Measurements from ENCODE around the gene AK9.

AK9 gene

DNA sequence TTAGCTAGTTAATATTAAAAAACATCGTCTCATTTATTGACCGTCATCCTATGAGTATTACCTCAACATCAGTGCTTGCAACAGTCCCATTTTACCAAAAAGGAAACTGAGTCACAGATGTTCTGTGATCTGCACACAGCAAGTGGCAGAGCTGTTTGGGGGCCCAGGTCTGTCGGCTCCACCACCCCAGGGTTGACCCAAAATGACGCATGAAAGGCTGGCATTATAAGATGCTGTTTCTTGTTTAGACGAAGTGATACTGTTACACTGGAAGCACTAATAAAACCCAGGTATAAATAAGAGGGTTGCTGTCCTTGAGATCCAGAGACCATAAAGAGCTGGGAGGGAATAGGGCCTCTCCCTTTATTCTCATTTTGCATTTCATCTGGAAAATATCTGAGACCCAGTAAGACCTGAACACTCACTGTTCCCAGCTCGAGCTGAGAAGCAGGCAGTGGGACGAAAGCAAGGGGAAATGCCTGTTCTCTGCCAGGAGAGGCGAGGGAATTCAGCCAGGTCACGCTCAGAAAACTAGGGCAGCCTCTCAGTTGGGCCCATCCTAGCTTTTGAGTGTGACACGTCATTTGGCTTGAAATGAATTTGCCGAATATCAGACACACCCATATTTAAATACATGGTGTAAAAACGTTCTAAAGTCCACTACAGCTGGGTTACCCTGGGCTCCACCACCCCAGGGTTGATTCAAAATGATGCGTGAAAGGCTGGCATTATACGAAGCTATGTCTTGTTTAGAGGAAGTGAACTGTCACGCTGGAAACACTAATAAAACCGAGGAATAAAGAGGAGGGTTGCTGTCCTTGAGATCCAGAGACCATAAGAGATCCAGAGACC is 234.1 kb downstream of the AK9 start:
- Histone ChIP-seq H3K4me1 (ENCODE audit: insufficient read depth, low read length, poor library complexity, severe bottlenecking) (peaks cover 52% of the 10 kb centered on the region), H3F3A (ENCODE audit: low read depth) (peaks cover 12% of the 10 kb centered on the region; the same call in 1 of the 2 replicates), H2AFZ (ENCODE audit: low read length) (no peak overlapping the region), H3K27me3 (ENCODE audit: insufficient read depth, low read length, poor library complexity, severe bottlenecking) (no peaks in the 10 kb centered on the region), H3K9me2 (replicated peaks; ENCODE audit: low read depth, low read length) (no peaks in the 10 kb centered on the region), H3K9me3 (ENCODE audit: insufficient read depth, low read depth, low read length) (no peaks in the 10 kb centered on the region), H4K20me1 (ENCODE audit: insufficient read depth, low read length, poor library complexity, severe bottlenecking) (peaks cover 6% of the 10 kb centered on the region), H3K4me2 (ENCODE audit: low read depth, low read length, poor library complexity, severe bottlenecking) (peak overlapping the region; percentile 88), H3K79me2 (ENCODE audit: insufficient read depth, low read length) (peaks cover 34% of the 10 kb centered on the region), H3K4me3 (ENCODE audit: low read length, poor library complexity, severe bottlenecking) (peak overlapping the region; percentile 89), H3K36me3 (ENCODE audit: insufficient read depth, low read length) (peaks cover 15% of the 10 kb centered on the region; the same call in 1 of the 2 replicates), H3K9ac (ENCODE audit: low read depth, low read length, poor library complexity, severe bottlenecking) (peak overlapping the region; percentile 97)
- TF ChIP-seq, protein P1, sequence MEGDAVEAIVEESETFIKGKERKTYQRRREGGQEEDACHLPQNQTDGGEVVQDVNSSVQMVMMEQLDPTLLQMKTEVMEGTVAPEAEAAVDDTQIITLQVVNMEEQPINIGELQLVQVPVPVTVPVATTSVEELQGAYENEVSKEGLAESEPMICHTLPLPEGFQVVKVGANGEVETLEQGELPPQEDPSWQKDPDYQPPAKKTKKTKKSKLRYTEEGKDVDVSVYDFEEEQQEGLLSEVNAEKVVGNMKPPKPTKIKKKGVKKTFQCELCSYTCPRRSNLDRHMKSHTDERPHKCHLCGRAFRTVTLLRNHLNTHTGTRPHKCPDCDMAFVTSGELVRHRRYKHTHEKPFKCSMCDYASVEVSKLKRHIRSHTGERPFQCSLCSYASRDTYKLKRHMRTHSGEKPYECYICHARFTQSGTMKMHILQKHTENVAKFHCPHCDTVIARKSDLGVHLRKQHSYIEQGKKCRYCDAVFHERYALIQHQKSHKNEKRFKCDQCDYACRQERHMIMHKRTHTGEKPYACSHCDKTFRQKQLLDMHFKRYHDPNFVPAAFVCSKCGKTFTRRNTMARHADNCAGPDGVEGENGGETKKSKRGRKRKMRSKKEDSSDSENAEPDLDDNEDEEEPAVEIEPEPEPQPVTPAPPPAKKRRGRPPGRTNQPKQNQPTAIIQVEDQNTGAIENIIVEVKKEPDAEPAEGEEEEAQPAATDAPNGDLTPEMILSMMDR (conservative IDR thresholded peaks at IDR 0.05; ENCODE audit: low read length), result no peak
- TF ChIP-seq EZH2phosphoT487 (IDR thresholded peaks at IDR 0.05; ENCODE audit: borderline replicate concordance), result no peak

DNA sequence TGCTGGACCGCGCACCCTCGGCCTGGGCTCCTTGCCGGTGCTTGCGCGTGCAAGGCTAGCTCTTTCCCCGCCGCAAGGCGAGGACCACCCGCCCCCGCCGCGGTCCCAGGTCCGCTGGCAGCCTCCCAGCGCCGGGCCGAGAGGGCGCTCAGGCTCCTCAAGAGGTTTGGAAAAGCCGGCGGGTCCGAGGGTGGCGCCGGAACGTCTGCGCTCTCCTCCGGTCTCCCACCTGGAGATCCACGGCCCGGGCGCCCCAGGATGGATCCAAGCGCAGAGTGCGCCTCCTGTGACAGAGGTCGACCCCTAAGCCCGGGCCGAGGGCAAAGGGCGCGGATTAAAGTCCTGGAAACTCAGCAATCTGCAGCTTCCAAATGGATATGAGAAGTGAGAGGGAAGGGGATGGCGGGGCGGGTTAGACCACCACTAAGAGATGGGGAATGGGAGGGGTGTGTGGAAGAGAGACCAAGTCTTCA is 234.9 kb downstream of the AK9 start:
- H3K4me3 ChIP-seq (ENCODE audit: low read length, poor library complexity, severe bottlenecking), result peak overlapping the region; percentile 89
- peaks cover 41% of the 10 kb centered on the region for H3K79me2 ChIP-seq (ENCODE audit: insufficient read depth, low read length)
- H3K9me2 ChIP-seq (replicated peaks; ENCODE audit: low read depth, low read length), result no peaks in the 10 kb centered on the region
- H3K4me1 ChIP-seq (ENCODE audit: insufficient read depth, low read length, poor library complexity, severe bottlenecking), result peaks cover 53% of the 10 kb centered on the region
- no peaks in the 10 kb centered on the region for H3K27me3 ChIP-seq (ENCODE audit: insufficient read depth, low read length, poor library complexity, severe bottlenecking)
- H3F3A ChIP-seq (ENCODE audit: low read depth), result peaks cover 12% of the 10 kb centered on the region; the same call in 1 of the 2 replicates
- H2AFZ ChIP-seq (ENCODE audit: low read length), result peak overlapping the region; percentile 78
- peak overlapping the region; percentile 97 for H3K9ac ChIP-seq (ENCODE audit: low read depth, low read length, poor library complexity, severe bottlenecking)
- H3K9me3 ChIP-seq (ENCODE audit: insufficient read depth, low read depth, low read length), result no peaks in the 10 kb centered on the region
- H4K20me1 ChIP-seq (ENCODE audit: insufficient read depth, low read length, poor library complexity, severe bottlenecking), result peaks cover 6% of the 10 kb centered on the region
- H3K36me3 ChIP-seq (ENCODE audit: insufficient read depth, low read length), result peaks cover 14% of the 10 kb centered on the region; the same call in 1 of the 2 replicates
- no peak for TF ChIP-seq EZH2phosphoT487 (IDR thresholded peaks at IDR 0.05; ENCODE audit: borderline replicate concordance)
- TF ChIP-seq, protein P1 (conservative IDR thresholded peaks at IDR 0.05; ENCODE audit: low read length), result peak; percentile 12; the same call in 1 of the 2 replicates
- peak overlapping the region; percentile 88 for H3K4me2 ChIP-seq (ENCODE audit: low read depth, low read length, poor library complexity, severe bottlenecking)

DNA sequence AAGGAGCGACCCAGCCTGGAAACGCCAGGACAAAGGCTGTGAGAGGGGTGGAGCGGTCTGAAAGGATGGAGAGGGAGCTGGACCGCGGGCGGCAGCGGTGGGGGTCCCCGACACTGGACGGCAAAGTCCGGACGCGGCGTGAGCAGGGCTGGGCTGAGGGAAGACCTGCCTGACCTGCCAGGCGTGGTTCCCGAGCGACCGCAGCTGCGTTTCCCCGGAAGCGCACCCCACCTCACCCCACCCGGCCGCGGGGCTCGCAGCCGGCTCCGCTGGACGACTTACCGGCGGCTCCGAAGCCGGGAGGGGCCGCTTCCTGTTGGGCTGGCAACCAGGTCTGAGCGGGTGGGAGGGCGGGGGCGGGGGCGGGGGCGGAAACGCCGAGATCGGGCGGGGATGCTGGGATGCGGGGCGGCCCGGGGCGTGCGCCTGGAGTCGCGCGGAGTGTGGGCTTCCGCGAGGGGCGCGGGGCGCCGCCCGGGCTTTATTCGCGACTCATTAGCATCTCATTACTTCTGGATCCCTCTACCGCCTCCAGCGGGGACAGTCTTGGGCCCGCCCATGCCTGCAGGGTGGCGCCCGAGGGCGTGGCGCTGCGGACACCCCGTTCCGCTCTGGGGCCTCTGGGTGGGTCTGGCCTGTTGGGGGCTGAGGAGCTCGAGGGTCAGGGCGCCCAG is 235.4 kb downstream of the AK9 start, which contains the start of gene MICAL1:
Gene MICAL1 (minus strand): TSS at position 336 of the 674 bp plus-strand sequence. CDS start 1,576 bp downstream, outside the sequence.
- Histone ChIP-seq H3F3A (ENCODE audit: low read depth) (peaks cover 12% of the 10 kb centered on the region; the same call in 1 of the 2 replicates), H3K4me2 (ENCODE audit: low read depth, low read length, poor library complexity, severe bottlenecking) (peak within 1 kb of the TSS; percentile 99), H3K79me2 (ENCODE audit: insufficient read depth, low read length) (peaks cover 41% of the 10 kb centered on the region), H3K9ac (ENCODE audit: low read depth, low read length, poor library complexity, severe bottlenecking) (peak within 1 kb of the TSS; percentile 97), H3K4me3 (ENCODE audit: low read length, poor library complexity, severe bottlenecking) (peak within 1 kb of the TSS; percentile 89), H3K36me3 (ENCODE audit: insufficient read depth, low read length) (peaks cover 13% of the 10 kb centered on the region; the same call in 1 of the 2 replicates), H3K9me2 (replicated peaks; ENCODE audit: low read depth, low read length) (no peaks in the 10 kb centered on the region), H3K4me1 (ENCODE audit: insufficient read depth, low read length, poor library complexity, severe bottlenecking) (peaks cover 57% of the 10 kb centered on the region), H3K27me3 (ENCODE audit: insufficient read depth, low read length, poor library complexity, severe bottlenecking) (no peaks in the 10 kb centered on the region), H3K9me3 (ENCODE audit: insufficient read depth, low read depth, low read length) (no peaks in the 10 kb centered on the region), H2AFZ (ENCODE audit: low read length) (peak within 1 kb of the TSS; percentile 78), H4K20me1 (ENCODE audit: insufficient read depth, low read length, poor library complexity, severe bottlenecking) (peaks cover 6% of the 10 kb centered on the region)
- TF ChIP-seq, protein P1 (conservative IDR thresholded peaks at IDR 0.05; ENCODE audit: low read length), result peak; percentile 33; the same call in 1 of the 2 replicates
- TF ChIP-seq EZH2phosphoT487 (IDR thresholded peaks at IDR 0.05; ENCODE audit: borderline replicate concordance), result no peak
